ELF-1 (cell line): Measurements from ENCODE around the gene CCND1.
"Not testable (repeated sequence)": the region's sequence is repeated elsewhere in the genome, so short reads cannot be mapped to it uniquely, and the experiment has no call there.

ENCODE experiments used
- DNase-seq: peaks from one replicate; pipeline ENCODE4 v3.0.0-alpha.2; 2016; ENCODE audit warnings: low read depth, low spot score

CCND1 gene

DNA sequence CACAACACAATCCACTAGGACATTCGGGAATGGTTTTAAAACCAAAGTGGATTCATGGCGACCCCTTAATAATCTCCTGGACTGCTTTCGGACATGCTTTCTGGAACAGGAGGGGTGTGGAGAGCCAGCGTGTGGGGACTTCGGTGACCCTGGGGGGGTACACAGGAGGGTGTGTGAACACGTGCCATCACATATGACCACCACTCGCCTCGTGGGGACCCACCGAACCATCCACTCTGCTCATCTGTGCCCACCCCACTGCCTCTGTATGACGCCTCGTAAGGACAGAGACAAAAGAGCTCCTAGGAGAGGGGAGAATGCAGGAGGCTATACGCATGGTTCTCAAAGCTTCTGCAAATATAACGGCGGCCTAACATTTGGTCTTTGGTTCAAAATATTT, 25.3 kb downstream of the CCND1 start:
- DNase-seq: no peak

- DNase-seq: no peak
Observed at GRCh38 chr11:69666752-69667536, 26.0 kb downstream of the CCND1 start.

- DNase-seq: no peak
Observed at GRCh38 chr11:69667619-69668604, 27.0 kb downstream of the CCND1 start.

- DNase-seq: no peak
Observed at GRCh38 chr11:69669486-69669885, 28.5 kb downstream of the CCND1 start.

DNA sequence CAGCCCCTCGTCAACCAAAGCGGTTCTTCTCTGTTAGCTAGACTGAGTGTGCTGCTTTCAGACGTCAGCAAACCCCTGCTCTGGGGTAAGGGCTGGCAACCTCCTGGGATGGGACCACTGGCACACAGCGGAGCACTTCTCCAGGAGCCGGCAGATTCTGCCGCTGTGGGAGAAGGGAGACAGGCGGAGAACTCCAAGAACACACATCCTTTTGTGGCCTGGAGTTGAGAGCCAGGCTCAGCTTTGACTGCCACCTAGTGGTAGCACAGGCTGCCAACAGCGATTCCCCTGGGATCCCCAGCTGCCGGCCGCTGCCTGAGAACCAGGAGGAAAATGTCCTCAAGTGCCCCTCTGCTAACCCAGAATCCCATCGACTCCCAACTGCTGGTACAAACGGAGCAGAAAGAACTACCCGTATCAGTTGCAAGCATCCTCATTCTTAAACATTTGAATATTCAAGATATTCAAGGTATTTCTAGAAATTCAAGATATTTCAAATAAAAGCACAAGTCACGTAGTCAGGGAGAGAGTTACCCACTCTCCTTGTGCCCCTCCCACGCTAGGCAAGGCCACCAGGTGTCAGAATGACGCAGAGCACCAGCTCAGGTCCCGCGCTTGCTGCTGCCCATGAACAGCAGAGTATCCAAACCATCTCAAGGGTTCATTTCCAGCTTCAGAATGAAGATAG, 29.3 kb downstream of the CCND1 start:
- peak; percentile 96 for DNase-seq

- no peak for DNase-seq
Observed at GRCh38 chr11:69671734-69672465, 30.9 kb downstream of the CCND1 start.

- DNase-seq: no peak
Observed at GRCh38 chr11:69674267-69674885, 33.4 kb downstream of the CCND1 start.

DNA sequence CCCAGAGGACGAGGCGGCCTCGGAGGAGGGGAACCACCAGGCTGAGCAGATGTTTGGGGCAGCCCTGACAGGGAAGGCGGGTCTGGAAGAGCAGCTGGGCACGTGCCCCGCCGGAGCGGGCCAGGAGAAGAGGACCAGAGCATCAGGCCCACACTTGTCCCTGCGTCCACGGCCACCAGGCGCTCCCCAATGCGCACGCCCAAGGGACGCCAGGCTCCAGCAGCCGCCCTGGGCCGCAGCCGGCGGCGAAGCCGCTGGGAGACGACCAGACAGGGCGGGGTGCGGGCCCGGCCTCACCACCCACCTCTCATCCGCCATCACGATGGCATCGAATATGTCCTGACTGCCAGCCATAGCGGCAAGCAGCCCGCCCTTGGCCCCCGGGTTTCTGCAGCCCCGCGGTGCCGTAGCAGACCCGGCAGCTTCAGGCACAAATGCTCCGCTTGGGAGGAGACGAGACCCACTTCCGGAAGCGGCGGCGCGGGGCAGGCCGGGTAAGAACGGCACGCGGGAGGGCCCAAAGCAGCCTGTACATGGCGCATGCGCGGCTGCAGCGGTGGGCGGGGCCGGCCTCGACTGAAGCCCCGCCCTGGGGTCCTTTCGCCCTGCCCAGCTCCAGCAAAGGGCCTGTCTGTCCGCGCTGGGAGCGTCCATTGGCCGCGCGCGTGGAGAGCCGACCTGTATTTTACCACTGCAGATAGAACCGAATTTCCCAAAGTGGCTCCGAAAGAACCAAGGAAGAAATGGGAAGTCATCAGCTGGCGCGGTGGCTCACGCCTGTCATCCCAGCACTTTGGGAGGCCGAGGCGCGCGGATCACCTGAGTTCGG, 34.1 kb downstream of the CCND1 start, which contains the start of gene LTO1:
LTO1 (minus strand) TSS at position 468 of the 829 bp plus-strand sequence; CDS start at position 354, 114 bp downstream.
- peak; percentile 99 for DNase-seq

- no peak for DNase-seq
Observed at GRCh38 chr11:69677749-69678148, 36.8 kb downstream of the CCND1 start.

DNA sequence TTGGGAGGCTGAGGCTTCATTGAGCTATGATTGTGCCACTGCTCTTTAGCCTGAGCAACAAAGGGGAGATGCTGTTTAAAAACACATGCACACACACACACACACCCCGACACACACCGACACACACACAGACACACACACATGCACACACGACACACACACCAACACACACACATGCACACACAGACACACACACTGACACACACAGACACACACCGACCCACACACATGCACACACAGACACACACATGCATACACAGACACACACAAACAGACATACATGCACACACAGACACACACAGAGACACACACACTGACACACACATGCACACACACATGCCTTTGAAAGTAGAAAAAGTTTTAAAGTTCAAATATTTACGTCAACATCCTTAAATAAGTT, 39.7 kb downstream of the CCND1 start:
- DNase-seq: no peak

- no peak for DNase-seq
Observed at GRCh38 chr11:69682221-69682620, 41.3 kb downstream of the CCND1 start.

- no peak for DNase-seq
Observed at GRCh38 chr11:69682681-69683326, 41.8 kb downstream of the CCND1 start.

DNA sequence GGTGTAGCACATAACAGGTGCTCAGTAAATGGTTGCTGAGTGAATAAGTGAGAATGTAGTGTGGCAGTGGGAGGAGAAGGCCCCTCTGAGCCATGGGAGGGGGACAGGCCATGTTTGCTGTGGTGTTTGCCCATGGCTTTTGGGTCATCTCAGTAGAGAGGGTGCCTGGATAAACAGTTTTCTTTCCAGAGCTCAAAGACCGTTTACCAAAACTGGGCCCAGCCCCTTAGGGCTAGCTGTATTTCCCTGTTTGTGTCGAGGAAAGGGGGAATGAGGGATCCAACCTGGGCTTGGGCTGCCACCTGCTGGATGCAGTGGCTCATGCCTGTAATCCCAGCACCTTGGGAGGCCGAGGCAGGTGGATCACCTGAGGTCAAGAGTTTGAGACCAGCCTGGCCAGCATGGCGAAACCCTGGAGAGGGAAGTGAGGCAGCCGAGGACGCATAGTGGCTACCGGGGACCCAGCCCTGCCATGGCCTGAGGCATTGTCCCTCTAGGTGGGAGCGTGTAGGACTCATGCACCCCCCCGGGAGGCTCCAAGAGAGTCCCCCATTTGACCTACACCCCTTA, 42.9 kb downstream of the CCND1 start:
- peak; percentile 80 for DNase-seq

GRCh38 chr11:69684651-69685050, 43.7 kb downstream of the CCND1 start:
- DNase-seq: no peak

- DNase-seq: no peak
Observed at GRCh38 chr11:69685348-69685747, 44.4 kb downstream of the CCND1 start.

- no peak for DNase-seq
Observed at GRCh38 chr11:69686452-69686851, 45.5 kb downstream of the CCND1 start.

DNA sequence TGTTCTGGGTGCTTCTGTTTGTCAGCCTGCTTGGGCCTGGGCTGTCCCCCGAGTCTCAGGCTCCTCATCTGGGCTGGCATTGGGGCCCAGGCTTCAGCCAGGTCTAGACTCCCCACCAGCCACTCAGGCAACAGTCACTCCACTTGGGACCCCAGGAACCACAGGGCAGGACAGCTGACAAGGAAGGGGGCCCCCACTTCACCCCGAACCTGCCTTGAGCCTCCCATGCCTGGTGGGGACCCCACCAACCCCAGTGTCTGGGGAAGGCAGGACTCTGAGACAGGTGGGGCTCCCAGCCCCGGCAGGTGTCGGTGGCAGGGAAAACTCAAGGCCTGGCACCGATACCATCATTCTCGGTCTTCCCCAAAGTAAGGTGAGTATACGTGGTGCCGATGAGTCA, 45.9 kb downstream of the CCND1 start:
- DNase-seq: no peak

DNA sequence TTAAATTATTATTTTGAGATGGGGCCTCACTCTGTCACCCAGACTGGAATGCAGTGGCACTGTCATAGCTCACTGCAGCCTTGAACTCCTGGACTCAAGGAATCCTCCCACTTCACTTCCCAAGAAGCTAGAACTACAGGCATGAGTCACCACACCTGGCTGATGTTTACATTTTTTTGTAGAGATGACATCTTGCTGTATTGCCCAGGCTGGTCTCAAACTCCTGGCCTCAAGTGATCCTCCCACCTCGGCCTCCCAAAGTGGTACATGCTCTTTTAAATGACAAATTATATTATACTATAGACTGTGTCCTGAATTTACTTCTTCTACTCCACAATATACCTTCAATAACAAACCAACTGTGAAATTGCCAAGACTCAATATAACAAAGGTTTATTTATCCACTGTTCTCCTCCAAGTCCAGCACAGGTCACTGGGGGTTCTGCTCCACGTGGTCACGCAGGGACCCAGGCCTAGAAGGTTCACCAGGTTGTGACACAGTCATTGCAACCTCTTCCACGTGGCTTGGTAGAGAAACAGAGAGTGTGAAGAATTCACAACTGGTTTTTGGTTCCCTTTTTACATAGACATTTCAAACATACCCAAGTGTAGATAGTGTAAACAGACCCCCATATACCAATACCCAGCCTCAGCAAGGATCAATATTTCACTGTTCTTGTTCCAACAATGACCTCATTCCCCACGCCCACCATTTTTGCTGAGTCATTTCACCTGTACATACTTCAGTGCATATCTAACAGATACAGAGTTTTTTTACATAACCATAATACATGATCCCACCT, 47.2 kb downstream of the CCND1 start:
- not testable (repeated sequence) for DNase-seq
